GM10248 (cell line): Measurements from ENCODE around the gene TLR9.

Experiments used
- CTCF ChIA-PET: fragments of 300-600 bp; sonication (Branson Sonifier 250); formaldehyde crosslinking; extraction: SDS; loops from one replicate; lab custom pipeline; 2021; ENCODE audit warnings: antibody characterized with exemption; lab: Yijun Ruan, JAX
- POLR2A ChIA-PET: fragments of 350-650 bp; sonication (Branson Sonifier 250); formaldehyde crosslinking; extraction: SDS; loops from one replicate; lab custom pipeline; 2020; ENCODE audit warnings: antibody characterized with exemption; lab: Yijun Ruan, JAX
- DNase-seq: peaks from one replicate; pipeline ENCODE4 v3.0.0; 2012; ENCODE audit errors: extremely low spot score
- CTCF ChIP-seq: IDR thresholded peaks from 2 replicates; pipeline ENCODE4 v1.5.1; 2012; ENCODE audit warnings: mild to moderate bottlenecking, low read depth; ENCODE audit errors: extremely low read depth, missing control alignments, control extremely low read depth

Gene TLR9

GRCh38 chr3:52248816-52249547 is 23.5 kb upstream of the TLR9 start:
- no peak for TF ChIP-seq CTCF
- DNase-seq = no peak
- ChIA-PET CTCF (interaction anchor here (1.0 to 5.1 kb wide), 8 partner anchors 9 to 287 kb away, joined by 3 to 22 read pairs (median 6); partner anchors contain the start of genes TWF2 and UQCC5), POLR2A (interaction anchor here (0.8 to 1.8 kb wide), 2 partner anchors 10 to 29 kb away, joined by 4 to 6 read pairs; partner anchors contain the start of genes TWF2 and WDR82)

- ChIA-PET CTCF (interaction anchor here (1.0 to 5.1 kb wide), 8 partner anchors 8 to 288 kb away, joined by 3 to 22 read pairs (median 6); partner anchors contain the start of gene UQCC5), POLR2A (interaction anchor here (0.6 to 1.8 kb wide), 4 partner anchors 10 to 247 kb away, joined by 3 to 6 read pairs (median 5); partner anchors contain the start of genes TWF2 and WDR82)
- TF ChIP-seq CTCF = no peak
- no peak for DNase-seq
Observed at GRCh38 chr3:52248165-52248541, 22.7 kb upstream of the TLR9 start.

GRCh38 chr3:52247409-52248164 is 22.1 kb upstream of the TLR9 start:
- POLR2A ChIA-PET = interaction anchor here (0.6 to 1.8 kb wide), 4 partner anchors 9 to 246 kb away, joined by 3 to 6 read pairs (median 5); partner anchors contain the start of genes TWF2 and WDR82
- no peak for TF ChIP-seq CTCF
- peak; percentile 13 for DNase-seq
- CTCF ChIA-PET = interaction anchor here (1.5 to 5.1 kb wide), 5 partner anchors 12 to 28 kb away, joined by 4 to 22 read pairs (median 8); no protein-coding TSS in a partner anchor

GRCh38 chr3:52246728-52247408 is 21.4 kb upstream of the TLR9 start:
- no peak for TF ChIP-seq CTCF
- POLR2A ChIA-PET = no interaction called here
- CTCF ChIA-PET = interaction anchor here (1.1 to 7.0 kb wide), 7 partner anchors 11 to 92 kb away, joined by 3 to 48 read pairs (median 10); partner anchors contain the start of gene WDR82
- peak; percentile 10 for DNase-seq

- TF ChIP-seq CTCF = no peak
- ChIA-PET CTCF (interaction anchor here (1.1 to 7.0 kb wide), 5 partner anchors 12 to 93 kb away, joined by 3 to 48 read pairs (median 10); partner anchors contain the start of gene WDR82), POLR2A (interaction anchor here (0.9 kb wide), 1 partner anchor 31 kb away, joined by 3 read pairs; no protein-coding TSS in a partner anchor)
- peak; percentile 18 for DNase-seq
Observed at GRCh38 chr3:52246264-52246620, 20.8 kb upstream of the TLR9 start.
